ENCODE measurements around the gene IL17RB.

The IL17RB gene

DNA sequence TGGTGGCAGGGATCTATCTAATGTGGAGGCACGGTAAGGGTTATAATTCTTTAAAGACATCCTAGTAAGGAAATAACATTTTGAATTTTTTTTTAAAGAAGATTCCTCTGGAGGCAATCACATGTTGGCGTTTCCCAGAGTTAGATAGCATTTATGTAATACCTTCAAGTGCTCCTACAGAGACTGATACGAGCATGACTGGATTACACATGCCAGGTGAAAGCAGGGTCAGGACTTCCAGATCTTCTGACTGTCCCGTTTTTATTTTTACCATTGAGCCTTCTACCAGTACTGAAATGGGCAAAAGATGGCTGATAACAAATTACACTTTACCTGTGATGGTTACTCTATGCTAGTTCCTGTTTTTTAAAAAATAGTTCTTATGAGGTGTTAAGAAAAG is 13.8 kb downstream of the IL17RB start:
- DNase-seq (ENCODE audit: low read depth in 2 of 2, low spot score in 1 of 2) = no peak

DNA sequence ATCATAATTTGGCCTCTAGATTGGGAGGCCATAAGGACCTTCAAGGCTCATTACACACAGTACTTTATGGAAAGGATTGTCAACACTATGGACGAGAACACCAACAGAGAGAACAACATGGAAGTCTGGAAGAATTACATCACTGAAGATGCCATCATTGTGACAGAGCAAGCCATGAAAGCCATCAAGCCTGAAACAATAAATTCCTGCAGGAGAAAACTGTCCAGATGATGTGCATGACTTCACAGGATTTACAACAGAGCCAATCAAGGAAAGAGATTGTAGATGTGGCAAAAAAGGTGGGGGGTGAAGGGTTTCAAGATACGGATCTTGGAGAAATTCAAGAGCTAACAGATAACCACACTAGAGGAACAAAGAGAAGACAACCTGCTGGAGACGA is 15.9 kb downstream of the IL17RB start:
- no peak for DNase-seq (ENCODE audit: low read depth in 2 of 2, low spot score in 1 of 2)

DNA sequence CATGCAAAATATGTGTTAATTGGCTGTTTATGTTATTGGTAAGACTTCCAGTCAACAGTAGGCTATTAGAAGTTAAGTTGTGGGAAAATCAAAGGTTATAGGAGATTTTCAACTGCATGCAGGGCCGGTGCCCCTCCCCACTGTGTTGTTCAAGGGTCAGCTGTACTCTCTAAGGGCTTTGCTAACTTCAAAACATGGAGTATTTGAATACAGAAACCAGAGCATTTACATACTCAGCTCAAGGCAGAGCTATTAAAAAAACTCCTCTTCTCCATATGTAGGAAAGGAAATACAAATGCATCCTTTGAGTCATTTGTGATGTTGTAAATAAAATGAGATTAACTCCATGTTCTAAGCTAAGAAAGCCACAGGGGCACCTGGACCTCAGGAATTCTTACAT is 16.8 kb downstream of the IL17RB start:
- DNase-seq (ENCODE audit: low read depth in 2 of 2, low spot score in 1 of 2) = no peak

DNA sequence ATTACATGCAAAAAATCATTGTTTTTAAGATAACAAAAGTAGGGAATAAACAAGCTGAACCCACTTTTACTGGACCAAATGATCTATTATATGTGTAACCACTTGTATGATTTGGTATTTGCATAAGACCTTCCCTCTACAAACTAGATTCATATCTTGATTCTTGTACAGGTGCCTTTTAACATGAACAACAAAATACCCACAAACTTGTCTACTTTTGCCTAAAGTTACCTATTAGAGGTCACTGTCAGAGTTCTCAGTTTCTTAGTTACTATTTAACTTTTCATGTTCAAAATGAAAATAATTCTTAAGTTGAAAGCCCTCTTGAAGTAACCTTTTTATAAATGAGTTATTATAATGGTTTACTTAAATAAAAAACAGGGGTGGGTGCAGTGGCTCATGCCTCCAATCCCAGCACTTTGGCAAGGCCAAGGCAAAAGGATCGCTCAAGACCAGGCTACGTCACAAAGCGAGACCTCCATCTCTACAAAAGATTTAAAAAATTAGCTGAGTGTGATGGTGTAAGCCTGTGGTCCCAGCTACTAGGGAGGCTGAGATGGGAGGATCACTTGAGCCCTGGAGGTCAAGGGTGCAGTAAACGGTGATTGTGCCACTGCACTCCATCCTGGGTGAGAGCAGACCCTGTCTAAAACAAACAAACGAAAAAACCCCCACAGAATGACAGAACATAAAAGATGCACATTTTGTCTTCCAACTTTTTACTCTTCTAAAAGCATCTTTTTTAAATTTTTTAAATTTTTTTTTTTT is 19.5 kb downstream of the IL17RB start:
- DNase-seq (ENCODE audit: low read depth in 2 of 2, low spot score in 1 of 2) = no peak

DNA sequence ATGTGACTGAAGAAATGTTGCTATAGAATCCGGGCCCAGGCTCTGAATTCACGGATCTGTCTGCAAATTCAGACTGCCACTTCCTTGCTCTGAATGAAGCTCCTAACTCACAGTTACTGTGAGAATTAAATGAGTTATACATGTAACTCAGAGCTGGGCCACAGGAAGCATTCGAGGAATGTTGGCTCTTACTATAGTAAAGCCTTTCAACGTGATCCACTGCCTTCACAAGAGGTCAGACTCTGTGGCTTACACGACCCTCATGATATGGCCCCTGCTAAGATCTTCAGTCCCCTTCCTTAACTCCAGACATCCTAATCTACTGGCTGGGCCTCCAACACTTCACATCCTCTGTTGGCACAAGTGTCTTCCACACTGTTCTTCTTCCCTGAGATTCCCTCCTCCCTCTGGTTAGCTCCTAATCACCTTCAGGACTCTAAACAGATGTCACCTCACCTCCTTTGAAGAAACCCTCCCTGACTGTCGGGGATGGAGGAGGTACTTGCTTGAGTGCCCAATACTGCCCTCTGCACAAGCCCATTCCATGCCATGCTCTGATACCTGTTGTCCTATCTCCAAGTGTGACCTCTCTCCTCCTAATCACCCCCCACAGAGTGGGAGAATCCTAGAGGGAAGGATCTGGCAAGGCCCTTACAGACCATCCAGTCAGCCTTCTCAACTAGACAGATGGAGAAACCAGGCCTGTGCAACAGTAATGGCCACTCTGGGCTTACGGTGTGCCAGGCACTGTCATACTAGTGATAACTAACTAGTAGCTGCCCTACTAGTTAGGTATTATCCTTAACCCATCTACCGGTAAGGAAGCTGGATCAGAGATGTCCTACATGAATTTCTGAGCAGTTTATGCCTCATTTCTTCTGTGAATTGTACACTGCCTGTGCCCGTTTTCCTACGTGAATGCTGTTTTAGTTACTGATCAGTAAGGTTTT is 34.3 kb downstream of the IL17RB start:
- DNase-seq (ENCODE audit: low read depth in 2 of 2, low spot score in 1 of 2) = no peak

DNA sequence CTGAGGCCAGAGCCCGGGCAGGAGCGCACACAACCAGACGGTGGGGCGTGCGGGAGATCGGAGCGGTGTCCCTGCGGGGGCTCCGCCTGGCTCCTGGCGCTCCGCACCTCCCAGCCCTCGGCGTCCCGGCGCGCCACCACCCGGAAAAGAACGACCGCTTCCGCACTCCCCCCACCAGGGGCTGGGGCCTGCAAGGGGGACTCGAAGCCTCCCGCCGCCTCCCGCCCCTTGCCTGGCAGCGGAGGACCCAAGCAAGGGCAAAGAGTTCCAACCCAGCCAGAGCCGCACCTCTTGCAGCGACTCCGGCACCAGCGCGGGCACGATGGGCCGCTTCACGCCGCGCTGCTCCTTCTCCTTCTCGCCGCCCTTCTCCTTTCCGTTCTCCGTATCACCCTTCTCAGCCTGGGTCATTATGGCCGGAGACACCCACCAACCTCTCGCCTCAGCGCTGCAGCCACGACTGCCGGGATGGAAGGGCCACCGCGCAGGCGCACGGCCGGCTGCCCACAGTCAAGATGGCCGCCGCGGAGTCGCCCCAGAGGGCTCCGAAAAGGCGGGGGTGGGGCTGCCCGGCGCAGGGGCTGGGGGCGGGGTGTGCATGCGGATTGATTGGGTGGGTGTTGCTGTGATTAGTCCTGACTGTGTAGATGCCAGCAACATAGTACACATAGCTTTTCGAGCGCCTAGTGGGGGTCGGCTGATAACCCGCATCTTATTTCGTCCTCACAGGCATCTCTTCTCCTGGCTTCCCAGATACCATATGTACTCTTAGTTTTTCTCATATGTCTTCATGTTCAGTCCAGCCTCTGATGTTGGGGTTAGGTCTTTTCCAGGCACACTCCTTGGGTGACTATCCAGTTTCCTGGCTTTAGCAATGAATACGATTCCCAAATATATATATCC is 35.6 kb downstream of the IL17RB start, which contains the start of gene ACTR8:
Gene ACTR8 (minus strand): TSS at position 462 of the 903 bp plus-strand sequence. CDS start 51 bp downstream, at position 411.
- DNase-seq (ENCODE audit: low read depth in 2 of 2, low spot score in 1 of 2) = peak; percentile 63 to 74

DNA sequence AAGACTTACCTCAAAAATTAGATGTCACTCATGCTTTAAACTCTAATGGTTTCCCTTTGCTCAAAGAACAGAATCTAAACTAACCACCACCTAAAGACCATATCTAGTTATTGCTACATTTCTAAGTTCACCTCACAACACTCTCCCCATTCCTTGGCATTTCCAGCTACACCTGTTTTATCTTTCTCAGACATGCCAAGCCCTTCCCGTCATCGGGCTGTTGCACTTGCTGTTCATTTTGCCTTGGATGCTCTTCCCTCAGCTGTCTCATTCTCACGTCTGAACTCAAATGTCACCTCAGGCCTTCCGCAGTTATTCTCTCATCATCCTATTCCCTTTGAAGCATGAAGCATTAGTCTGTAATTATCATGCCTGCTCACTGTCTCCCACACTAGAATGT is 36.6 kb downstream of the IL17RB start:
- DNase-seq (ENCODE audit: low read depth in 2 of 2, low spot score in 1 of 2) = no peak

DNA sequence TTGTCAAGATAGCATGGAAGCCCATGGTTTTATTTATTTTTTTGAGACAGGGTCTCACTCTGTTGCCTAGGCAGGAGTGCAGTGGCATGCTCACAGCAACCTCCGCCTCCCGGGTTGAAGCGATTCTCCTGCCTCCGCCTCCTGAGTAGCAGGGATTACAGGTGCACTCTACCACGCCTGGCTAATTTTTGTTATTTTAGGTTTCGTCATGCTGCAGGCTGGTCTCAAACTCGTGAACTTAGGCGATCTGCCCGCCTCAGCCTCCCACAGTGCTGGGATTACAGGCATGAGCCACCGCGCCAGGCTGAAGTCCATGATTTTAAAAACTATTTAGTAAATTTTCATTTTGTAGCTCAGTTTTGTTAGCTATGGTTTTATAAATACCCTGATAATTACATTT is 38.3 kb downstream of the IL17RB start:
- no peak for DNase-seq (ENCODE audit: low read depth in 2 of 2, low spot score in 1 of 2)

DNA sequence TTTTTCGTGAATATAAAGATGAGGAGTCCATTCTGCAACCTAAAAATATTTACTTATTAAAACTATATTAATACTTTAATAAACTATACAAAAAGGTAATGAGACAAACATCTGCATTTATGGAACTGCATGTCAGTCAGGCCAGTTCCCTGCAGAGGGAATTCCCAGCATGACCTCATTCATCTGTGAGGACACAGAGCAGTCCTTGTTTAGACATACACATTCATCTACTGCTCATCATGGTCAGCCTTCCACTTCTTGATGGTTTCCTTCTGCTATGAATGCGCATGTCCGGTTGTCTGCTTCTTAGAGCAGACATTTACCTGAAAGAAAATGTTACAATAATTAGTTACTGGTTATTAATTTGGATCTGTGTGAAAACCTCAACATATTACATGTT is 38.9 kb downstream of the IL17RB start:
- DNase-seq (ENCODE audit: low read depth in 2 of 2, low spot score in 1 of 2) = no peak

DNA sequence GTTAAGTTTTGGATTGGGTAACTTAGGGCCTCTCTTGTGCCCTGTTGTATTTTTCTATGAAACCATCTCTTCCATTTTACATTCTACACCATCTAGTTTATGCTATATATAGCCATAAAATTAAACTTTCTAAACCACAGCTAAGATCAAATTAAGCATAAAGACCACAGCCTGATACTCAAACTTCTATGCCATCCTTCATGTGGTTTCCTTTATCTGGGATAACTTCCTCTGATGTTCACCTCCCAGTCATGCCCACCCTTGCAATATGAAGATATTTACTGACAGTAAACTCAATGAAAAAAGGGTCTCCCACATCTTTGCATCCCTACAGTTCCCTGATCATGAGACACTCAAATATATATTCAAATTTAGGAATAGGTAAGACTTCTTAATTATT is 41.1 kb downstream of the IL17RB start:
- DNase-seq (ENCODE audit: low read depth in 2 of 2, low spot score in 1 of 2) = no peak

DNA sequence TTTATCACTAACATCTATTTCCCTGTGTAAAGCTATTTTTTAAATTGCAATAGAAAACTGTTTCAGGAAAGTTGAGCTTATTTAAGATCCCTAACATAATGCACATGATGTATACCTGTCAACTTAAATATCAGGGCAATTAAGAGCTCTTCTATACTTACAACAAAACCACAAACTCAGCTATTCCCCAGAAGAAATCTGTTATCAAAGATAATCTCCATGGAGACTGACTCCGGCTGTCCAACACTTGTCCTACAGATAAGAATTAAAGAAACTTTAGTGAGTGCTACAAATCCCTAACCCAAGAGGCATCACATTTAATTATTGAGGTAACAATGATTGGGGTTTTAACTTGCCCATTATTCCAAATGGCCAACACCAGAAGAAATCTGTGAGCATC is 41.9 kb downstream of the IL17RB start:
- no peak for DNase-seq (ENCODE audit: low read depth in 2 of 2, low spot score in 1 of 2)

DNA sequence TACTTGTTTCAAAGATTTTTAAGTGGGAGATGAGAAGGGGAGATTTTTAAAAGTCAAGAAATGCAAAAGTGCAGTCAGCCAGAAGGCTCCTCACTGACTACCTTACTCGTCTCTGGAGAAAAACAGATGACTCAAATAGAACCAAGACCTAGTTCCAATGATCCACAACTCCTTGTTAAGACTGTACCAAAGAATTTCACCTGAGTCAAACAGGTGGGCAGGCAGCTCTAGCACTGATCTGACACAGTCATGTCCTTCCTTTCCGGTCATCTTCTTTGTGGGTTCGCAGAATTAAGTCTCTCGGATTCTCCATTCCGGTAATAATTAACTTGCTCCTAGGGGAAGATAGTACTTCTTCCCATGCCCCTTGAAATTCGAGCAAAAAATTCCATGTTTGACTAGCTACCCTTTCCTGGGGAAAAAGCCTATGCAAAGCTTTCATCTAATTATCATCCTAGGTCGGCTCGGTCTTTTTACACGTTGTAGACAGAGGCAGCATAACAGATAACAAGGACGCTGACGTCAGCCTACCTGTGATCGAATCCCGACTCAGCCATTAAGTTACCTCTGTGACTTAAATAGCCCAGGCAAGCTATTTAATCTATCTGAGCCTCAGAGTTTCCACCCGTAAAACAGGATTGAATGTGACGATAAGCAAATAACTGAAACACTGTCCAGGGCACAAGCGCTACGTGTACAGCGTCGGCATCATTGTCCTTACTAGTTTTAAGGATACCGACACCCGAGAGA is 44.5 kb downstream of the IL17RB start:
- DNase-seq (ENCODE audit: low read depth in 2 of 2, low spot score in 1 of 2) = peak in 1 of 2 donors; percentile 13

DNA sequence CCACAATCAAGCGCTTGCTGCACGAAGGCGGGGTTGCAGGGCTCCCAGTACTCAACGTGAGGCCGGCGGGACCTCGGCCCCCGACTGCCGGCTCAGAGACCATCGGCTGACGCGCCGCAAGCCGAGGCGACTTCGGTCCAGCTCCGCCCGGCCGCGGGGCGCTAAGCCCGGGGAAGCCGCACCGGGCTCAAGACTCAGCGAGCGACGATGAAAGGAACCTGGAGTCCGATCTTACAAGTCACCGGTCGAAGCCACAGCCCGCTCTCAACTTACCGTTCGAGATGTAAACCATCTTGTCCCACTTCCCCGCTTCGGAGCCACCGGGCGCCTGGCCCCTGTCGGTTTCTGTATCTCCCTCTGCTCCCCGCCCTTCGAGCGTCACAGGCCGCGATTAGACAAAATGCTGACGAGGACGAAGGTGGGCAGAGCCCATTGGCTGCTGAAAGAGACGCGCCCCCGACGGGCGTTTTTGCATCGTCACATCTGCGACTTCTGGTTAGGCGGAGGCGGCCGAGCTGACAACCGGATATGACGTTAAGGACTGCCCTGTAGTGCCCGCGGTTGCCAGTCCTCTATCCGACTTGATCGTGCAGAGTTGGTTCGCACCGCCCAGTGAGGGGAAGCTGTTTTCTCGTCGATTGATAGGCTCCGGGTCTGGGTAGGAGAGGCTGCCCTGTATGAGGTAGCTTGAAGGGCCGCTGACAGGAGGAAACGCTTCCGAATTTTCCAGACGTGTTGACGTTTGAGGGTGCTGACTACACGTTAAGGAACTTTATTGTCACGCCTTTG is 45.3 kb downstream of the IL17RB start, which contains the start of gene SELENOK:
Gene SELENOK (minus strand): TSS at position 363 of the 789 bp plus-strand sequence.
- peak; percentile 91 to 97 for DNase-seq (ENCODE audit: low read depth in 2 of 2, low spot score in 1 of 2)

DNA sequence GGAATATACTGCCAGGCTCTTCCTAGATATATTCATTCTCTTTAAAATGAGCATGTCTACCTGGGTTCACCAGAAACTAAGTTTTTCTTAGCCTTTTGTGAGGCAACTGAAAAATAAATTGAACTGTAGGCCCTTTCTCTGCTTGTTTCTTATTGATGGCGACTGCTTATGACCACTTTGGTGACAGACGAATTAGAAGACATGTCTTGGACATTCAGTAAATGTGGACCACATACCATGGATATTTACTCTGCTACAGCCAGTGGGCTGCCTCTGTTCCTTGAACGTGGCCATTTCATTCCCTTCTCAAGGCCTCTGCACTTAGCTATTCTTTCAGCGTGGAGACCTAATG is 45.9 kb downstream of the IL17RB start:
- no peak for DNase-seq (ENCODE audit: low read depth in 2 of 2, low spot score in 1 of 2)

DNA sequence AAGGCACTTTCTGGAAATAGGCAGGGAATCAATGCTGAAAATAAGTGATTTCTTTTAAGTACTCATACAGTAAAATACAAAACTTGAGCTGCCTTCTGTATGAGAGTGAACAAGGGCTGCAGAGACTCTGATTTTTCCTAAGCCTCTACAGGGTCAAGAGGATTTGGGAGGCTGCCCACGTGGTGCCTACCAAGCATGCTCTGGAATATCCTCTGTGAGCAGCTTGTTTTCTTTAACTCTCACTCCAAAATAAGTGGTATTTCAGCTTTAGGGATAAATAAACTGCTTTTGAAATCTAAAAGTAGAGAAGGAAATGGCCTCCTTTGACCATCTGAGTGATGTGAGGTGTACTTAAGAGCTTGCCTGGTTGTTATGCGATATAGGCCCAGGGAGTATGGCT is 53.4 kb downstream of the IL17RB start:
- no peak for DNase-seq (ENCODE audit: low read depth in 2 of 2, low spot score in 1 of 2)

DNA sequence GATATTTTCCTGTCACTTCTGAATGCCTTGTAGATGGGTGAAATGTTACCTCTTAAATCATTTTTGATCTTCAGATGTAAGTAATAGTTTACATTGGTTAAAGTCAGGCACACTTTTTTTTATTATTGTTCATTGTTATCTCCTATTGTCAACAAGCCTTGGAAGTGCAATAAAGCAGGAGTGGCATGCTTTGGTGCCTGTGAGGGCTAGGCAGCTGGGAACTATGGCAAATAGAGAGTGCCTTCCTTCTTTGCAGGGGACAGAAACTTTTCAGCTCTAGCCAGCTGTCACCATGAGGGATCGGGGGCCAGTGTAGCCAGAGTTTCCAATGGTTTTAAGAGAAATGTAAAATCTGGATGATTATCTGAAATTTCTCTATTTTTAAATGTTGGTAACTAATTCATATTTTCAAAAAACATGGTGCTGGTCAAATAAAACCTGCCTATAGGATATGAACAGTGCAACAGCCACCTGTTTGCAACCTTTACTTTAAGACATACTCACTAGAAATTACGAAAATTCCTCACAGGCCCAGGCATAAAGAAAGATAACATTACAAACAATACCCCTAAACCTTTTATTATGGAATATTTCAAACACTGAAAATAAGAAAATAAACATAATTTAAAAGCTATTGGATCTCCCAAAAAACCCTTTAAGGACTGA is 54.4 kb downstream of the IL17RB start:
- DNase-seq (ENCODE audit: low read depth in 2 of 2, low spot score in 1 of 2) = no peak

DNA sequence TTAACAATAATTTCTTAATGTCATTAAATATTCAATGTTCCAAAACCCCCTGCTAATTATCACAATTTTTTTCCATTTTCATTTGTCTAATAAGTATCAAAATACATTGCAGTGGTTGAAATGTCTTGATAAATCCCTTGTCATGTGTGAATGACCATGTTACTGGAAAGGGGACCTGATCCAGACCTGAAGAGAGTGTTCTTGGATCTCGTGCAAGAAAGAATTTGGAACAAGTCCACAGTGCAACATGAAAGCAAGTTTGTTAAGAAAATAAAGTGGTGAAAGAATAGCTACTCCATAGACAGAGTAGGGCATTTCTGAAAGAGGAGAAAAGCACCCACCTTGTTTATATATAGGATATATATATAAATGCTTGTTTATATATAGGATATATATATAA is 55.7 kb downstream of the IL17RB start:
- DNase-seq (ENCODE audit: low read depth in 2 of 2, low spot score in 1 of 2) = no peak

DNA sequence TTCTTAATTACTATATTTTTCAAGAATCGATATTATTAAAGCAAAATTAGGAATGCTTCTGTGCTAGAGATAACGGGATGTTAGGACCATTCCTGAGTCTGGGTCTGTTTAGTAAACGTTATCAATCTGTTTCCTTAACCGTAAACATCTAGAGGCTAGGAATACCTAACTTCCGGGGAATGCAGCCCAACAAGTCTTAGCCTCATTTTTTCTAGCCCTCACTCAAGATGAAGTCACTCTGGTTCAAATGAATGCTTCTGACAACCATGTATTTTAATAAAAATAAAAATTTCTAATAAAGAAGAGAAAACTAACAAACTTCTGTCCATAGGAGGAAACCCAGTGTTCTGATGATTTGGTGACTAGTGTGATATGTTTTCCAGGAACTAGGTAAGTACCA is 56.3 kb downstream of the IL17RB start:
- no peak for DNase-seq (ENCODE audit: low read depth in 2 of 2, low spot score in 1 of 2)

DNA sequence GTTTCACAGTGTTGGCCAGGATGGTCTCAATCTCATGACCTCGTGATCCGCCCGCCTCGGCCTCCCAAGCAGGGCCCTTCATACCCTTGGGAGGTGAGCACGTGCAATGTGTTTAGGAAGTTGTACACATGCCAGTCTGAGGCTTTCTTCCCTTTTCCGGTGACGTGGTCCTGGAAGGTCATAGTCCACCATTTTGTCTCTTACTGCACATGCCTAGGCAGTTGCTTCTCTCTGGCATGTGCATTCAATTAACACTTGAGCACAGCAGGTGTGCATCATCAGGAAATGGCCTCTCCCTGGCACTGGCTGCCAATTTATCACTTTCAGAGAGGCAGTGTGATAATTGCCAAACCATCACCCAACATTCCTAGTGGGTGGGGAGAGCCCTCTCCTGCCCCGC is 67.0 kb downstream of the IL17RB start:
- DNase-seq (ENCODE audit: low read depth in 2 of 2, low spot score in 1 of 2) = no peak

Measured in stimulated activated CD8-positive, alpha-beta memory T cell treated with anti-CD3 and anti-CD28 coated beads, Interleukin-4, amount 100 ng/mL, for 4 hours (primary cell).